CD4-positive, alpha-beta T cell treated with Interleukin-2 at 100 ng/mL for 4 hours (primary cell): Measurements from ENCODE around the gene LPAR5.
"Not testable (repeated sequence)": the region's sequence is repeated elsewhere in the genome, so short reads cannot be mapped to it uniquely, and the experiment has no call there.

Experiments used
- DNase-seq: peaks from one replicate; pipeline ENCODE4 v3.0.0-alpha.2; 2020; ENCODE audit warnings: low spot score

The LPAR5 gene

DNA sequence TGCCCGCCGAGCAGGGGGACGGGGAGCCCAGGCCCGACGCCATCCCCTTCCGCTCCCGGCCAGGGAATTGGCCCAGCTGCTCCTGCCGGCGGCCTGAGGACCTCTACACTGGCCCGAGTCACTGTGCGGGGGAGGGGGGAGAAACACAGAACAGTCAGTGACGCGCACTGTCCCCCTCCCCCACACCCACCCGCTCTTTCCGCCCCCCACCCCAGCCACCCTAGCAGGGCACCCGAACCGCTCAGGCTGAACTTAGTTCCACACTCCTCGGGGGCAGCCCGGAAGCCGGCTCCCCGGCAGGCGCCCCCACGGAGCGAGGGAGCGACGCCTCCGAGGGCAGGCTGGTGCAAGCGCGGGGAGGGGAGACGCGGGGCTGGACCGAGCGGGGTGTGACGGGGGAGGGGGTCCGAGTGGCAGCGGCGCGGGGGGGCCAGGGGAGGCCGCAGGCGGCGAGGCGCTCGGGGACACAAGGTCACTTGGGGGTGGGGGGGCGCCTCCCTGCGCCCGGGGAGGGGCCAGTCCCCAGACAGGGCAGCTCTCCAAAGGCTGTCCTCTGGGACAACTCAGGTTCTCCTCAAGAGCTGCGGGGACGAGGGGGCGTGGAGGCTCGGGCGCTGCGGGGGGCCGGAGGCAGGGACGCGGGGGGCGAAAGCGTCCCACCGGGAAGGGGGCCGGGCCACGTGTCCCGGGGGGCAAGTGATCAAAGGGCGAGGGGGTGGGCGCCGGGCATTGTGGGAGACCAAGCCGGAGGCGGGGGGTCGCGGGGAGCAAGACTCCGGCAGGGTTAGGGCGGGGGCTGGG is 29.2 kb downstream of the LPAR5 start:
- DNase-seq = peak; percentile 50

- peak; percentile 50 for DNase-seq
Measured at GRCh38 chr12:6605421-6606330, 30.1 kb downstream of the LPAR5 start.

DNA sequence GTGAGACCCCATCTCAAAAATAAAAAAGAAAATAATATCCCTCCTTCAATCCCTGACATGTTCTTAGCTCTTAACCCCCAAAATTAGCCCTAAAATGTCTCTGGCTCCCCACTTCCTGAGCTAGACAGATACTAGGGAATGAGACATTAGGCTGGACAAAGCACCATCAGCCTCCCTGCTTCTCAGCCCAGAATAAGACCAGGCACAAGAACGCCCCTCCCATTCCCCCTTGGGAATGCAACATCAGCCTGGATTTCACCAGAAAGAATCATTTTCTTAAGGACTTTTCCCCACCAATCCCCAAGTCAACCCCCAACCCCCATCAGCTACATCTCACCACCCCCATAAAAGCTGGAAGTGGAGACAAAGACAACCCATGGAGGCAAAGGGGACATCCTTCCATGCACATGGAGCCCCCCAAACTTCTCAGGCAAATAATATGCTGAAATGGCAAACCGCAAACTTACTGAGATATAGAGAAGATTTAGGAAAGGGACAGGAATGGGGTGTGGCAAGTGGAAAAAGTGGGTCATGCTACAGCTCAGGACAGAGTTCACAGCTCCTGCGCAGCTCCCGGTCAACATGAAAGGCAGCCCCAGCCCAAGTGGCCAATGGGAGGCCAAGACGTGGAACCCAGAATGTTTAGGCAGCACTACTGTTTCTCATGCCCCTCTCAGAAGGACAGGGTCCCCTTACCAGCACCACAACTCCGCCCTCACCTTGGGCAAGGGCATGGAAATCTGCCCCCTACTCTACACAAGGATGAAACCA is 31.3 kb downstream of the LPAR5 start:
- DNase-seq = no peak

DNA sequence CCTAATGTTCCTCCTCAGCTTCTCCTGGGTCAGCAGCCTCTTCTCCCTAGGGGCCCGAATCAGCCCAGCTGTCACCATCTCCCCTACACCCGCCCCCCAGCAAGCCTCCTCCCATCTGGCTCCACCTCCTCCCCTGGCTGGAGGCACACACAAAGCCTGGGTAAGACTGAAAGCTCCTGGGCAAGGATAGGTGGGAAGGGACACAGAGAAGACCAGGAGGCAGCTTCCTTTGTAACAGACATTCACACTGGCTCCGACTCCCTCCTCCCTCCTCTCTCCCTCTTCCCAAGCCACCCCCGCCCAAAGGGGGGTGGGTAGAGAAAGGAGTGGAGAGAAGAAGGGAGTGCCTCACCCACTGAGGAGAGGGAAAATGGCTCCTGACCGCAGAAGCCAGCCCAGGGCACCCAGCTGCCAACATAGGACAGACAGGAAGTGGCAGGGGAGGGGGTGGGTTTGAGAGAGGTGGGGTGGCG is 32.6 kb downstream of the LPAR5 start:
- DNase-seq = peak; percentile 40

GRCh38 chr12:6602526-6602925 is 33.2 kb downstream of the LPAR5 start:
- DNase-seq = no peak

DNA sequence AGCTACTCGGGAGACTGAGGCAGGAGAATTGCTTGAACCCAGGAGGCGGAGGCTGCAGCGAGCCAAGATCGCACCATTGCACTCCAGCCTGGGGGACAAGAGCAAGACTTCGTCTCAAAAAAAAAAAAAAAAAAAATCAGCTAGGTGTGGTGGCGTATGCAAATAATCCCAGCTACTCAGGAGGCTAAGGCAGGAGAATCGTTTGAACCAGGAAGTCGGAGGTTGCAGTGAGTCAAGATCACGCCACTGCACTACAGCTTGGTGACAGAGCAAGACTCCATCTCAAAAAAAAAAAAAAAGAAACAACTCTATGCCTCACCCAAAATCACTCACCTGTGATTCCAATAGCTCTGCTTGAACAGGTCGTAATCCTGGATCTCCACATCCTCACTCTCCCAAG is 40.1 kb downstream of the LPAR5 start:
- DNase-seq = not testable (repeated sequence)

DNA sequence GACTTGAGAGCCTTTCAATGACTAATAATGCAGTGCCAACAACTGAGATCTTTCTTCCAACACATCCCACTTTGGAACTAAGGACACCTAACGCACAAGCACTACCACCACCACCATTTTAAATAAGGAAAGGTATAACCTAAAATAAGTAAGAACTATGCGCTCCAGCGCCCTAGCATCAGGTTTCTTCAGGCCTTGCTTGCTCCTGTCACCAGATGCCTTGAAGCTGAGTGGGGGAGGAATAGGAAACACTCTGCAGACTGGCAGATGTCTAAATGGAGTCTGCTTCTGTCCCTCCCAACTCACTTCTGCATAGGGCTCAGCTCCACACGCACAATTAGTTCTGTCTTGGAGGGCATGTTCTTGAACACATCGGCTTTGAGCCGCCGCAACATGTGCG is 43.7 kb downstream of the LPAR5 start:
- DNase-seq = no peak

DNA sequence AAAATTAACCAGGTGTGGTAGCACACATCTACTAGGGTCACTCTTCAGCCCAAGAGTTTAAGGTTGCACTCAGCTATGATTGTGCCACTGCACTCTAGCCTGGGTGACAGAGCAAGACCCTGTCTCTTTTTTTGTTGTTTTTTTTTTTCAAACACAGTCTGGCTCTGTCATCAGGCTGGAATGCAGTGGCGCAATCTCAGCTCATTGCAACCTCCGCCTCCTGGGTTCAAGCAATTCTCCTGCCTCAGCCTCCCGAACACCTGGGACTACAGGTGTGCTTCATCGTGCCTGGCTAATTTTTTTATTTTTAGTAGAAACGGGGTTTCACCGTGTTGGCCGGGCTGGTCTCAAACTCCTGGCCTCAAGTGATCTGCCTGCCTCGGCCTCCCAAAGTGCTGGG is 49.2 kb downstream of the LPAR5 start:
- DNase-seq = not testable (repeated sequence)

DNA sequence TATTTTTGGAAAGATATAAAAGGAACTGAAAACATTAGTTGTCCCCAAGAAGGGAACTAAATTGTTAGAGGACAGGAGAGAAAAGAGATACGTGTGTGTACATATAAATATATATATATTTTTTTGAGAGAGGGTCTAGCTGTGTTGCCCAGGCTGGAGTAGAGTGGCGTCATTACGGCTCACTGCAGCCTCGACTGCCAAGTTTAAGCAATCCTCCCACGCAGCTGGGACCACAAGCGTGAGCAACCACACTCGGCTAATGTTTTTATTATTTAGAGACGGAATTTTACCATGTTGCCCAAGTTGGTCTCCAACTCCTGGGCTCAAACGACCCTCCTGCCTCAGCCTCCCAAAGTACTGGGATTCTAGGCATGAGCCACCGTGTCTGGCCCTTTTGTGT is 51.5 kb downstream of the LPAR5 start:
- DNase-seq = no peak

- no peak for DNase-seq
Measured at GRCh38 chr12:6582959-6583358, 52.8 kb downstream of the LPAR5 start.

DNA sequence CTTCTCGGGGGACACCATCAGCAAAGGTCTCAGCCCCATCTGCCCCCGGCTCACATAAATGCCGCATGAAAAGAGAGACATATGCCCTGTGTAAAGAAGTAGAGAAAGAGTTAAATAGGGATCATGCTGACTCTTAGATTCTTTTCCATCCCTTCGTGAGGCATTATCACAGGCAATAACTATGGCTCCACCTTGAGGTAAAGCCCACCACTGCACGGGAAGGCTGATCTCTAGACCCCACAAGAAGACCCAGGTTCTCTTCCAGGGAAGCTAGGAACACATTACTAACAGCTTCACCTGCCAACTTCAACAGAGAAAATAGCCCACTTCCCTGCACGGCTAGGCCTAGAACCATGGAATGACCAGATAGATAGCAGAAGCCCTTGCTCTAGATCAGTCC is 53.6 kb downstream of the LPAR5 start:
- no peak for DNase-seq

DNA sequence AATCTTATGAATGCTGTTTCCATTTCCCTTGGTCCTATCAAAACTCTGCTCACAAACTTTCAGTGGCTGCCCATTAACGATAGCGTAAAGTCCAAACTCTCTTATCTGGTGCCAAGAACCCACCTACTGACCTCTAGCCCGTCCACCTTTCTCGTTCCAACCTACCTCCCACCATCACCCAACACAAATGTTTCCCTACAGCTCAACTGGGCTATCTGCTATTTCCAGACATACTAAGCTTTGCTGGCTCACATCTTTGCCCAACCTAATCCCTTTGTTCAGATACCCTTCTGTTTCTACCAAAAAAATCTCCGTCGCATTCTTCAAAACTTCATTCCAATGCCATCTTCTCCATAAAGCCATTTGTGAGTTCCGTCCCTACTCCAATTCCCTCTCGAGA is 60.1 kb downstream of the LPAR5 start:
- no peak for DNase-seq

GRCh38 chr12:6574576-6575295 is 61.0 kb downstream of the LPAR5 start:
- DNase-seq = no peak

DNA sequence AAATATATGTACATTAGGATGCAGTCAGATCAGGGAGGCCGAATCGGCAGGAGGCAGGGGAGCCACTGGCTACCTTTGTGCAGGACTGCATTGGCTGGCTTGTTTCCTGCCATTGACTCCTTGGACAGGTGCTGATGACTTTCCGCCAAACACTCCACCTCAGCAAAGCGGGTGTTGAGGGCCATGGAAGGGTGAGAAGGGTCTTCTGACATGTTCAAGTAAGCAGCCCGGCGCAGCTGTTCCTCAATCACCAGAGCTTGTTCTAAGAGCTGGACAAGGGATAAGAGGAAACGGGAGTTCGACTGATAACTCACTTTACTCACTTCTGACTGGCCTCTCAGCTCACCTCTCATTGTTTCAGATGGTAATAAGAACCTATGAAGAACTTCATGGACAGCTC is 62.8 kb downstream of the LPAR5 start:
- no peak for DNase-seq

DNA sequence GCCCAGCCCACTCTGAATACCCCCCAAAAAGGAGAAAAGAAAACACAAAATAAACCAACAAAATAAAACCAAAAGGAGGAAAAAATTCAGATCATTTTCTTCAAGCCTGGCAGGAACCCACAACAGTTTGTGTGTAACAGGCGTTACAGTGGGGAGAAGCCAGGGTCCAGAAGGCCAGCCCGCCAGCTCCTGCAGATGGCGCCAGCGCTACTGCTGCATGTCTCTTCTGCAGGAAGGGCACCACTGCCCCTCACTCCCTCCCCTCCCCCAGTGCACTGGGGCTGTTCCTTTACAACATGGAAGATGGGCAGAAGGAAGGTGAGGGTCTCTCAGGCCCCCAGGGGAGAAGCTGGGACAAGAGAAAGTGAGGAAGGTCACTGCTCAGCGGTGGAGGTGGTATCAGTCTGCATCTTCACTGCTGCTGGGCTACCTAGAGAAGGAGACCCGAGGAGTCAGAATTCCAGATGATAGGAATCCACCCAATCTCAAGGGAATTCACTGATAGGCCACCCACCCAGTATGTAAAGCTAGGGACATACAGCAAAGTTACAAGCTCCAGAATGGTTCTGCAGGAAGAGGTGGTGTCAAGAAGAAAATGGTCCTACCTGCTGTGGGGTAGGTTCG is 65.4 kb downstream of the LPAR5 start:
- peak; percentile 43 for DNase-seq

- DNase-seq = no peak
Measured at GRCh38 chr12:6569786-6570185, 66.0 kb downstream of the LPAR5 start.

GRCh38 chr12:6569312-6569711 is 66.4 kb downstream of the LPAR5 start:
- no peak for DNase-seq
